Cerebellar nuclear complex (tissue), 1 donor: ENCODE data around the gene G3BP2.
"Not testable (repeated sequence)": the region's sequence is repeated elsewhere in the genome, so short reads cannot be mapped to it uniquely, and the experiment has no call there.

Experiments
- DNase-seq, 2 experiments: peaks; one replicate each; lab custom pipeline; 2025; lab: John Stamatoyannopoulos, UW

Gene G3BP2

GRCh38 chr4:75673027-75673958 is at the start of gene G3BP2:
G3BP2 (minus strand) TSS chr4:75673411; CDS start chr4:75662025, 11,386 bp downstream.
- DNase-seq, result peak; percentile 68 to 94

DNA sequence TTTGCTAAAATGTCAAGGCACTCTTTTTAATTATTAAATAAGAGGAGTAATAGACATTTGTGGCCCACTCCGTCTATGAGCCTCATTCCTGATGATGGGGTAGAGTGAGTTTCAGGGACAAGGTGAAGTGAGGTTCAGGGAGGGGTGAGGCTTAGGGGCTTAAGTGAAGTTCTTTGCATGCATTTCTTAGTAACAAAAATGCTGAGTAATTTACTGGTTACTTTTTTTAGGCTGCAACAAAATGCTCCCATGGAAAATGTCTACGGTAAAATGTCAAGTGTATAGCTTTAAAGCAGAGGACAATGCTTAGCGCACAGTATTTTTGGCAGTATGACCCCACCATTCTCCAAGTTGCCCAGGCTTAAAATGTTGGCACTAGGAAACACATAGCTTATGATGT is 49.2 kb upstream of the G3BP2 start:
- DNase-seq, result no peak

GRCh38 chr4:75718529-75718928 is 45.3 kb upstream of the G3BP2 start:
- no peak for DNase-seq

DNA sequence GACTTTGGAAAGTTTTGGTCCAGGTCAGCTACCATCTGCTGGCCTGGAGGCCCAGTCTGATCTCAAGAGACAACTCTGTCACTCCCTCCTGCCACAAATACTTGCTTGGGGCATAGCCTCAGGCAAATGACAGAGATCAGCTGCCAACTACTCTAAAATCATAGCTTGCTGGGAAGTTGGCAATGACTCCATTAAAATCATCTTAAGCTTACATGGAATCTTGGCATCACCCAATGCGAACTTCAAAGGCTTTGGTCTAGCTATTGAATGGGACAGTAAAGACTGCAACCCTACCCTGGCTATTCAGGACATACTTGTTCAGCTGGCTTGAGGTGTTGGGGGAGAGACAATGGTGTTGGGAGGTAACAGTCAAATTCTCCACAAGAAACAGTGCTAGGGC is 44.2 kb upstream of the G3BP2 start:
- no peak for DNase-seq

- DNase-seq, result not testable (repeated sequence)
These were observed 42.8 kb upstream of the G3BP2 start for GRCh38 chr4:75716054-75716453.

DNA sequence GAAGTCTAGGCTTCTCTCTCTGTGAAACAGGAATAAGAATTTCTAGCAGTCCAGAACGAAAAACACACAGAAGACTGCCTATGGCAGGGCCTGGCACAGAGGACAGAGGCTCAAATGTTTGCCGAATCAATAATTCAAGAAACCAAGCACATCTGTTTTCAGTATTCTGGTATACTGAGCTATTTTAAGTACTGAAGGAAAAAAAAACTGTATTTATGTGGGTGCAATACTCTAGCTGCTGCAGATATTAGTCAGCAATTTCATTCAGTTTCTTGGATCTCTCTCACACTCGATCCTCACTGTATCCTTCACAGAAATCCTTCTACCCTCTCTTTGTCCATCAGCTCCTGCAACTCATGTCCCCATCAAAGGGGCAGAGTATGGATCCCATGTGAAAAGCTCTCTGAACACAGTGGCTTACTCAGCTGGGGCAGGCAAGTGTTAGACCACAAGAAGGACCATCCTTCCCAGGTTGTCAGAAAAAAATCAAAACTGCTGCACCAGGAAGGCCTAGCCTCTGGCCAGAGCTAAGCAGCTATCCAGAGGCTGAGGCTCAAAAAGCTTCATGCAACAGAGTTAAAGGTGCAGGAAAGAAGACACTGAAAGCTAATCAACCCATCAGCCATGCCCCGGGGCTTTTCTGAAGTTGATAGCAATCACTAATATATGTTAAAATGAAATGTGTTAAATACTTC is 42.0 kb upstream of the G3BP2 start:
- DNase-seq, result no peak

GRCh38 chr4:75714704-75715103 is 41.5 kb upstream of the G3BP2 start:
- no peak for DNase-seq

DNA sequence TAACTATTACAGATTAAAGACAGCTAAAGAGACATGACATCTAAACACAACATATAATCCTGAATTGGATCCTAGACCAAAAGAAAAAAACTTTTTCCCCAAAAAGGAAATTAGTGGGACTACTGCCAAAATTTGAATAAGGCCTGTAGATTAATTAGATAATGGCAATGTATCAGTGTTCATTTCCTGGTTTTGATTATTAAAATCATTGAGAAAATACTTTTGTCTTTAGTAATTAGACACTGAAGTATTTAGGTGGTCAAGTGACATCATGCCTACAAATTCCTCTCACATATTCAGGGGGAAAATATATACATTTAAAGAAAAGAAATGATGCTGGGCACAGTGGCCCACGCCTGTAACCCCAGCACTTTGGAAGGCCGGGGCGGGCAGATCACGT is 40.8 kb upstream of the G3BP2 start:
- no peak for DNase-seq

GRCh38 chr4:75710246-75710645 is 37.0 kb upstream of the G3BP2 start:
- DNase-seq, result no peak

DNA sequence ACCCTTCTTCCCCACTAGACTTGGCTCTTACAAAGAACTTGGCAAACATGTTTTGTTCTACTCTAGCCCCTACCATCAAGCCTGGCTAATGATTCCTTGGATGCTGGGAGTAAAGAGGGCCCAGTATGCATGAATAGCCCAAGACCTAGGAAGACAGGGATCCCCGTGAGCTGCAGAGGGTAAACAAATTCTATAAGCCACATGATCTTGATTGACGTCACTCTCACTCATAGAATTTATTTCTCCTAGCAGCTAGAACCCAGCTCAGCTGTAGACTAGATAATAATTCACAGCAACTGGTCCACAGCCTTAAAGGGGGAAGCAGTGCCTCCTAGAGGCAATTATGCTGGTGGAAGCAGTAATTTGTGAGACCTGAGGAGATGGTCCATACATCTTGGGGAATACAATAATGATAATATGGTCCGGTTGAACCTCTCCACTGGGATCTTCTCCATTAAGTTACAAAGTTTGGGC is 35.0 kb upstream of the G3BP2 start:
- DNase-seq, result no peak

DNA sequence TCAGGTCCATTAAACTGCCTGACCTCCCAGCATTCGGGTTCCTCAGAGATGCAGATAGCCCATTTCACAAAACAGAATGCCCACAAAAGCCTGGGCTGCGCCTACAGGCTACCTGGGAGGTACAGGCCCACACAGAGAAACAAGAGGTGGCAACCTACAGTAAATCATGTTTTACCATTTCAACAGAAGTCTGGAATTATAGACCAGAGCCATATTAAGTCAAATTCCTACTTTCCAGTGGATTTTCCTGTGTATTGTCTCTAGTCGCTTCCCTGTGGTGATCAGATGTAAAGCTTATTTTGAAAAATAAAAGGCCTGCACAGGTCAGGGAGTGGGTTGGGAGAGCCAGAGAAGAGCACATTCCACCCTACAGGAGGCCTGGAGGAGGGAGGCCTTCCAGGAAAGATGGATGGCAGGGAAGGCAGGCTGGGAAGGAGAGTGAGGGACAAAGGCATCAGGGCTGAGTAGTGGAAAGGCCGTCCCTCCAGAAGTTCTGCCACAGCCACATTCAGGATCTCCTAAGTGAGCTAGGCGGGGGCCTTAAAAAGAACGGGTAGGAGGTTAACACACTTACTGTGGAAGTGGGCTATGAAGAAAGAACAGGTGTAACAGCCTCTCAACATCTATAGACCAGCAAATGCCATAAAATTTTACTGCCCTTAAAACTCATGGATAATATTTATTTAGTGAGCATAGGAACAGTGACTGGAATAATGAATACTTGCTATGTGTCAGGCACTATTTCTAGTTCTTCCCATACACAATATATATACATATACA is 32.2 kb upstream of the G3BP2 start:
- DNase-seq, result no peak

- DNase-seq, result no peak
These were observed 29.8 kb upstream of the G3BP2 start for GRCh38 chr4:75702919-75703411.

- DNase-seq, result no peak
These were observed 26.1 kb upstream of the G3BP2 start for GRCh38 chr4:75699299-75699698.

- DNase-seq, result no peak
These were observed 25.7 kb upstream of the G3BP2 start for GRCh38 chr4:75698963-75699228.

GRCh38 chr4:75698162-75698962 is 25.2 kb upstream of the G3BP2 start:
- no peak for DNase-seq

GRCh38 chr4:75696581-75696980 is 23.4 kb upstream of the G3BP2 start:
- DNase-seq, result no peak

DNA sequence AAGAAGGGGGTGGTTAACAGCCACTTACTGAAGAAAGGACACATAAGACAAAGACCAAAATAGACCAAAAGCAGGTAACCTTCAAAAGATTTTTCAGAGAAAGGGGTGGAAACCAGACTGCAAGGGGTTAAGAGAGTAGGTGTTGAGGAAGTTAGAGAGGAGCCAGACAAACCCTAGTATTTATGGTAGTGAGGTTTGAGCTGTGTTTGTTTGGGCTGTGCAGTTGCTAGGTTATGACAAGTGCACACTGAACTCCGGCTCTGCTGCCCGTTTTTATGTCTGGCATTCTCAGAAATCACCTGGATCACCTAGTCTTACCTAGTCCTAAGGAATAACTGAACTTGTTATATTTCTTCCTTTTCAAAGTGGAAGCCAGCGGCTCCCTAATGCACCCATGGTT is 22.9 kb upstream of the G3BP2 start:
- no peak for DNase-seq

- DNase-seq, result not testable (repeated sequence)
These were observed 18.9 kb upstream of the G3BP2 start for GRCh38 chr4:75692066-75692465.

GRCh38 chr4:75687125-75687524 is 13.9 kb upstream of the G3BP2 start:
- DNase-seq, result not testable (repeated sequence)

DNA sequence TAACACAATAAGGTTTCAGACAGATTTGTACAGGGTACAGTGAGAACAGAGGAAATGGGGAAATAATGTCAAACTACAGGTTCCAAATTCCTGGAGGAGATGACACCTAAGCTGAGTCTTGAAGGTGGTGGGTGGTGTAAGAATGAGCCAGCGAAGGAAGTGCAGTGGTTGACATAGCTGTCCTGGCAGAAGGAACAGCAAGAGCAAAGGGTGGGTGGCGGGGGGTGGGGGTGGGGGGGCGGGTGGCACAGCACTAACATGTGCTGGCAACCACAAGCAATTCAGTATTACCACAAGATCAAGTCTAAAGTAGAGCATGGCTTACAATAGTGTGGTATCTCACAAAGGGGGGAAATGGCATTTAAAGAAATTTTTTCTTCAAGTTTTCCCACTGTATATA is 13.1 kb upstream of the G3BP2 start:
- no peak for DNase-seq

GRCh38 chr4:75685546-75686189 is 12.5 kb upstream of the G3BP2 start:
- no peak for DNase-seq
